HG03460 (cell line): ENCODE results near the gene IGFN1.
"Not testable (repeated sequence)": the region's sequence is repeated elsewhere in the genome, so short reads cannot be mapped to it uniquely, and the experiment has no call there.

Experiments used
- ATAC-seq: cut with Tn5 transposase; IDR thresholded peaks from one replicate; pipeline ENCODE4 v1.9.1; 2021; ENCODE audit not compliant: unreplicated experiment

IGFN1 gene

DNA sequence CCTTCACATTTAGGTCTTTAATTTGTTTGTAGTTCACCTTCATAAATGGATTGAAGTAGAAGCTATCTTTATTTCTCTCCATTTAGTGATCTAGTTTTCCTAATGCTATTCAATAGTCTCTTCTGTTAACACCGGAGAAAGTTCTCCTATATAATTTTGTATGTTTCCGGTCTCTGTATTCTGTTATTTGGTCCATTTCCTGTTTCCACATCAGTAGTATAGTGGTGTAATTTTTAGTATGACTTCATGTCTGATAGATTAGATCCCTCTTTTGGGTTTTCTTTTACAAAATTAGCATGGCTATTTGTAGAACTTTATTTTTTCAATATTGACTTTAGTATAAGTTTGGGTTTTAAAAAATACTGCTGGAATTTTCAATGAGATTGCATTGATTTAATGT, 51.1 kb downstream of the IGFN1 start:
- ATAC-seq, result no peak

DNA sequence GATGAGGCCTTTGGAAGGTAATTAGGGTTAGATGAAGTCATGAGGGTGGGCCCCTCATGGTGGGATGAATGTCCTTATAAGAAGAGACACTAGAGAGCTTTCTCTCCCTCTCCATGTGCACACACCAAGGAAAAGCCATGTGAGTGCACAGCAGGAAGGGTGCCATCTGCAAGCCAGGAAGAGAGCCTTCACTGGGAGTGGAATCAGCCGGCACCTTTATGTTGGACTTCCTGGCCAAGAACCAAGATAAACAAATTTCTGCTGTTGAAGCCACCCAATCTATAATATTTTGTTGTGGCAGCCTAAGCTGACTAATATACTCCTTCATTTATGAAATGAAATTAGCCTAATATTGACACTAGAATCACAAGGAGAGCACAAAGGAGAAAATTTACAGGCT, 54.5 kb downstream of the IGFN1 start:
- no peak for ATAC-seq

DNA sequence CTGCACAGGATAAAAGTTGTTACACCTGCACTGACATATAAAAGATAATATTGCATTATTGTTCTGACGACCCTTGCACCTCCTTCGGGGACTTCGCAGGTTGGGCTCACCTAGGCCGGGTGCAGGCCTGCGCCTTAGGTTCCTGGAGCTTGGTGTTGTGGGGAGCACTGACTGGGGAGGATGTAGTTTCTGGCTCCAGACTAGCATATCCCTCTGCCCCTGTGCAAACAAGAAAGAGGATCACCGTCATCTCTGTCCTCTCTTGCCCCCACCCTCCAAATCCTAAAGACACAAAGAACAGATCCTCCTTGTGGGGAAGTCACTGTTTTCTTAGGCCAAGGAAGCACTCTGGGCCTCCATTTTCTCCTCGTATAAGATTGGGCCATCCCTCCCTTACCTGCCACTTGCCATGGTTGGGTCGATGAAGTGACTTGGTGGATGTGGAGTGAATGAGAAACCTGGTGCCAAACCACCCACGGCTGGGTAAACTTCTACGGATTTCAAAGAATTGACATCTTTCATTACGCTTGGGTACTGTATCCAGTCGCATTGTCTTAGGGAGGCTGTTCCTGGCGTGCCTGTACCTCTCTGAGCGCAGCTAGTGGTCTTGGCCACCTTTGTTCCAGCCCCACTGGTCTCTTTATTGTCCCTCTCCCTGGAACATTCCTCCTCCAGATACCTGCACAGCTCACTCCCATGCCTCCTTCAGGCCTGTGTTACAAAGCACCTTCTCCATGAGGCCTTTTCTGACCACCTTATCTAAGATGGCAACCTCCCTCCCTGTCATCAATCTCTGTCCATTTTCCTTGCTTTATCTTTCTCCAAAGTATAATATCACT, 58.3 kb downstream of the IGFN1 start:
- ATAC-seq, result no peak

DNA sequence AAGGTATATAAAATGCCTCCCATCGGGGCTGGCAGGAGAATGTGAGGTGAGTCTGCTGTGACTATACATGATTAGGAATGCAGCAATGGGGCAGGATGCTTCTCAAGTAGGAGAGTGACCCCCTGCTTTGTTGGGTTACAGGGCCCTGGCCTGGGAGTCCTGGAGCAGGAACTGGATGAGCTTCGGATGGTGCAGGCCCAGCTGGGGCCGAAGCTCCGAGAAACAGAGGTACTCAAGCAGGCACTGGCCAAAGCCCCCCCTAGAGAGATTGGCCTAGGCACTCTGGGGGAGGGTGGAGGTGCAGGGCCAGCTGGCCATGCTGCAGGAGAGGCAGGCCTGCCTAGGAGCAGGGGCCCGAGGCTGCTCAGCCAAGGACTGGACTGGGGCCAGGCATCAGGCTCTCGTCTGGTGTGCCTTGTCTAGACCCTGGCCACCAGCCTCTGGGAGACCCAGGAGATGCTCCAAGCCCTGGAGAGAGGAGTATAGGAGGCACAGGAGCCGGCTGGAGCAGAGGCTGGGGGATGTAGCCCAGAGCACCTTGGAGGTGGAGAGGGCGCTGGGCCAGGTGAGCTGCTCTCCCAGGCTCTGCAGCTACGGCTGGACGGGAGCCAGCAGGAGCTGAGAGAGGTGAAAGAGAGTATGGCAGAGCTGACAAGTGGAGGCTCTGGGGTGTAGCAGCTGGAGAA, 59.8 kb downstream of the IGFN1 start:
- no peak for ATAC-seq

DNA sequence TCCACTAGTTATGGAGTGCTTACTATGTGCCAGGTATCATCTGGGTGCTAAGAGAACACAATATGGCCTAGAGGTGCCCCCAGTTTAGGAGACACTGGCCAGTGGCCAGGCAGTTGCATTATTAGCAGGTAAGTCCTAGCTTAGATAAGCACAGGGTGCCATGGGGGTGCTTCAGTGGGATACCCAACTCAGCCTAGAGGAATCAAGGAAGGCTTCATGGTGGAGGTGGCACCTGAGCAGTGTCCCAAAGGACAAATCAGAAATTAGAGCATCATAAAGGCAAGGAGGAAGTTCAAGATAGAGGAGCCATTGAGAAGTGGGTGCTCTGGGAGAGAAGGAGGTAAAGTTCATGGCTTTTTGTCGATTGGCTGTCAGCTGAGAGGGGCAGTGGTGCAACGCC, 60.8 kb downstream of the IGFN1 start:
- ATAC-seq, result no peak

DNA sequence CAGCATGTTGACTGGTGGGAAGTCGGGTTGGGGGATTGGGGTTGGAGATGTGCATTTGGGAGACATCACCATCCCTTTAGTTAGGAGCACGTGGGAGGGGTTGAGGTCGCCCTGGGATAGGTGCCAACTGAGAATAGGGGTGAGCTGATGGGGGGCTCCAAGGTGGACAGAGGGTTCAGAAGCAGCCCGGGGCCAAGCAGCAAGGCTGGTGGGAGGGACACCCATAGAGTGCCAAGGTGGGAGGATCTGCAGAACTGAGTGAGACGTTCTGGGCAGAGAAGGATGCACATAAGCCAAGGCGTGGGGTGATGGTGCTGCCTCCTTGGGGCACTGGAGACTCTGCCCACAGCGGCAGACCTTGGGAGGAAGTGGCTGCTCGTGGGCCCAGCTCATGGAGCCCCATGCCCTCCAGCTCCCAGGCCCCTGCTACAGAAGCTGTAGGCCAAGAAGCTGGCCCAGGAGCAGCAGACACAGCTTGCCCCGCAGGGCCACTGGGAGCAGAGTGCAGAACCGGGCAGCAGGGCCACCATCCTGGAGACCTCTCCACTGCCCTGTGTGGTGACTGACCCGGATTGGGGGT, 61.3 kb downstream of the IGFN1 start:
- no peak for ATAC-seq

DNA sequence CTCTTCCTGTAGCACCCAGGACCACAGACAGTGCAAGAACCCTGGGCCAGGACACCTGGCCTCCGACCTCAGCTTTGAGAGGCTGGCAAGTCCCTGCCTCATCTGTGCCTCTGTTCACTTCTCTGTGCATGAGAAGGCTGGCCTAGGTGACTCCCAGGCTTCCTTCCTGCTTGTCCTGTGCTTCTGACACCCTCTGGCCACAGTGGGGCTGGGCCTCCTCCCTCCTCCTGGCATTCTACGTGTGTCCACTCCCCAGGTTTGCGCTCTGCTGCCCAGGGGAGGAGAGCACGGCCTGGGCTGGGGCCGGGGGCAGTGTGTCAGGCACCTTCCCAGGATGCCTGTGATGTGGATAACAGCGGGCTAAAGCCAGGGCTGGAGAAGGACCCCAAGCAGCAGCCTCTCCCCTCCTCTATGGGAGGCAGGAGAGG, 62.3 kb downstream of the IGFN1 start:
- no peak for ATAC-seq

DNA sequence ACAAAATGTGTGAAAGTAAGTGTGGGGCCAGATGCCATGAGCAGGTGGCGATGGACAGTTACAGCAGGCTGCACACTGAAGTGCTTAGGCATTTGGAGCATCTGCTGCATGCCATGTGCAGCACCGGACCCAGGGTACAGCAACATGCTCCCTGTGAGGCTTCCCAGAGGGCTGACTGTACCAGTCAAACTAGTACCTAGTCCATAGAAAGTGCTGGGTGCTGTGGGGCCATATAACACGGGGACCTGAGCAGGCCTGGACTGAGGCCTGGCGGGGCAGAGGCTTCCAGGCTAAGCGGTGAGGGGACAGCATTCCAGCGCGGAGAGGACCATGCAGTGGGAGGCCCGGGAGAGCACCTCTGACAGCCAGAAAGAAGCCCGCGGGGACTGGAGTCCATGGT, 62.8 kb downstream of the IGFN1 start:
- no peak for ATAC-seq

DNA sequence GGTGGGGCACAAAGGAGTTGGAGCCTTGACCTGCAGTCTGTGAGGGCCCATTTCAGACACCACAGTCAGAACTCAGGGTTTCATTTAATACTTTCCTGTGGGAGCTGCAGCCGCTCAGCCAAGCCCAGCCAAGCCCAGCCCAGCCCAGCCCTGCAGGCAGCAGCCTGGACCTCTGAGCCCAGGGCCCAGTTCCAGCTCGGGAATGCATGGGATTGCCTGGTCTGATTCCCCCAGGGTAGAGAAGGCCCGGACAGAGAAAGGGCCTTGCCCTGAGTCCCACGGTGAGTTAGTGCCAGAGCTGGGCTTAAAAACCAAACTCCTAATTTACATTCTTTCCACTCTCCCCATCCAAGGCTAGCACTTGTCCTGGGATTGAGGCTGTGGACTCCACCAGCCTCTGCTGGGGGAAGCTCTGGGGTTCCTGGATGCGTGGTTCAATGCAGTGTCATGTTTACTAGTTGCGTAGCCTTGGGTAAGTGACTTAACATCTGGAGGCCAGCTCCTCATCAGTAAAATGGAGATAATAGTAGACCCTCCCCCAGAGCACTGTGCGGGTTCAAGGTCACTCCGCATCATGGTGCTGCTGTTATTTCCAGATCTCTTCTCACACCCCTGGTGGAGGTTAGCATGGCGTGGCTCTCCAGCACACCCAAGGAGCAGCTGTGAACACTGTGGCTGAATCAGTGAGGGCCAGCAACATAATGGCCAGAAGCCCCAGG, 63.4 kb downstream of the IGFN1 start:
- ATAC-seq, result no peak

DNA sequence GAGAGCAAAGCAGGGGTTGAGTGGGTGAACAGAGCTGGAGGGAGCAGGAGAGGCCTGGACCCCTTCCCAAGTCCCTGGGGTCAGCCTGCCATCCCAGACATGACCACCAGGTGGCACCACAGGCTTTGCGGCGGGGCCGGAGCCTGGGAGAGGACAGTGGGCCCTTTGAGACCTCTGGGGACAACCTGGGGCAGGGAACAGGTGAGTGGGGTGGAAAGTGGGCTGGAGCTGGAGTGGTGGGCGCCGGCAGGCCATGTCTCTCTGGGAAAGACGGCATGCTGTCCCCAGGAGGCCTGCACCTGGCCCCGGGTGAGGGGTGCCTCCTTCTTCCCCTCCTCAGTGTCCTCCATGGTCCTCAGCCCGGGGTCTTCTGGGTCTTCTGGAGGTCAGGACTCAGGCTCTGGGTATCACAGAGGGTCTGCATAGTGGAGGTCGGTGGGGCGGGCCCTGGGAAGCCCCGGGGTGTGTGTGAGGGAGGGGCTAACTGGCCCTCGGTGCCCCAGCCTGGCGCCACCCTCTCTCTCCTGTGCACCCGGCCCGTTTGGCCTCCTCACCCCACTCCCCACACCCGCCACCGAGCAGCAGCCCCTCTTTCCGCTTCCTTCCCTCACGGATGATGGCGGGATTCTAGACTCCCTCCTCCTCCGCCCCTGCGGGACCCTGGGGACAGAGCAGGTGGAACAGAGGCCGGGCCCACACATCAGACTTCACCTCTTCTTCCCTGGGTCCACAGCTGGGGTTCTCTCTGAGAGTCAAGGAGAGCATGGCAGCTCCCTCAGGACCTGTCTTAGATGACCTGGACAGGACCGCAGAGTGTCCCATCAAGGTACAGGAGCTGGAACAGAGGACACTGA, 64.2 kb downstream of the IGFN1 start:
- no peak for ATAC-seq

DNA sequence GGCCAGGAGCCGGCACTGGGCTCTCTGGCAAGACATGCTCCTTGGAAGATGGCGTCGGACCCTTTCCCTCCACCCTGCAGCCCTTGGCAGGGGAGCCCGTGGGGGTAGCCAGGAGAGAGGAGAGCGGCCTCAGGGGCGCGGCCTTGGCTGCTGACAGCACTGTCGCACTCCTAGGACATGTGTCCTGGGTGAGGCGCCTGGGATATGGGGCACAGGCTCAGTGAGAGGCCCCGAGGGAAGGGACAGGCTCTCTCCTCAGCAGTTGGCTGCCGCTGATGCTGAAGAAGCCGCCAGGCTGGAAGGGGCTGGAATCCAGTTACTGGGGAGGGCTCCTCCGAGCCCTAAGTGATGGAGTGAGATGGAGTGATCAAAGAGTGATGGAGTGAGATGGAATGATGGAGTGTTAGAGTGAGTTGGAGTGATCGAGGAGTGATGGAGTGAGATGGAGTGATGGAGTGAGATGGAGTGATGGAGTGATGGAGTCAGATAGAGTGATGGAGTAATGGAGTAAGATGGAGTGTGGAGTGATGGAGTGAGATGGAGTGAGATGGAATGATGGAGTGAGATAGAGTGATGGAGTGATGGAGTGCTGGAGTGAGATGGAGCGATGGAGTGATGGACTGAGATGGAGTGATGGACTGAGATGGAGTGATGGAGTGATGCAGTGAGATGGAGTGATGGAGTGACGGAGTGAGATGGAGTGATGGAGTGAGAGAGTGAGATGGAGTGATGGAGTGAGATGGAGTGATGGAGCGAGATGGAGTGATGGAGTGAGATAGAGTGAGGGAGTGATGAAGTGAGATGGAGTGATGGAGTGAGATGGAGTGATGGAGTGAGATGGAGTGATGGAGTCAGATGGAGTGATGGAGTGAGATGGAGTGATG, 65.1 kb downstream of the IGFN1 start:
- no peak for ATAC-seq

DNA sequence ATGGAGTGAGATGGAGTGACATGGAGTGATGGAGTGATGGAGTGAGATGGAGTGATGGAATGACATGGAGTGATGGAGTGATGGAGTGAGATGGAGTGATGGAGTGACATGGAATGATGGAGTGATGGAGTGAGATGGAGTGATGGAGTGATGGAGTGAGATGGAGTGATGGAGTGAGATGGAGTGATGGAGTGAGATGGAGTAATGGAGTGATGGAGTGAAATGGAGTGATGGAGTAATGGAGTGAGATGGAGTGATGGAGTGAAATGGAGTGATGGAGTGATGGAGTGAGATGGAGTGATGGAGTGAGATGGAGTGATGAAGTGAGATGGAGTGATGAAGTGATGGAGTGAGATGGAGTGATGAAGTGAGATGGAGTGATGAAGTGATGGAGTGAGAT, 67.5 kb downstream of the IGFN1 start:
- not testable (repeated sequence) for ATAC-seq

DNA sequence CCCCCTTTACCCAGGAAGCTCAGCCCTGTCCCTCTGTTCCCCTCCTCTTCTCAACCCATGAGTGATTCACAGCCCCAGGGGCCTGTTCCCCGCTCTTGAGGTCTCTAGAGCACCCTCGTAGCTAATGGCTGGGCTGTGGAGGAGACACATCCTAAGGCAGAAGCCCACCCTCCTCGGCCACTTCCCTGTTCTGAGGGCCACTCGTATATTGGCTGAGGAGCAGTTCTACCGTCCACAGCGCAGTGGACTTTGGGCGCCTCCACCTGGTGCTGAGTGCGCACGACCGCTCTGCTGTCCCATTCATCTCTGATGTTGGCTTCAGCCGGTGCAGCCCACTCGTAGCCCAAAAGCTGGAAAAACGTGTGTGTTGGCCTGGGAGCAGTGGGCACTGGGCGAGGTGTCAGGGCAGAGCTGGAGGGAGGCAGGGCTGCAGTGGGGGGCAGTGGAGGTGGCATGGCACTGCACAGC, 68.2 kb downstream of the IGFN1 start:
- ATAC-seq, result no peak

DNA sequence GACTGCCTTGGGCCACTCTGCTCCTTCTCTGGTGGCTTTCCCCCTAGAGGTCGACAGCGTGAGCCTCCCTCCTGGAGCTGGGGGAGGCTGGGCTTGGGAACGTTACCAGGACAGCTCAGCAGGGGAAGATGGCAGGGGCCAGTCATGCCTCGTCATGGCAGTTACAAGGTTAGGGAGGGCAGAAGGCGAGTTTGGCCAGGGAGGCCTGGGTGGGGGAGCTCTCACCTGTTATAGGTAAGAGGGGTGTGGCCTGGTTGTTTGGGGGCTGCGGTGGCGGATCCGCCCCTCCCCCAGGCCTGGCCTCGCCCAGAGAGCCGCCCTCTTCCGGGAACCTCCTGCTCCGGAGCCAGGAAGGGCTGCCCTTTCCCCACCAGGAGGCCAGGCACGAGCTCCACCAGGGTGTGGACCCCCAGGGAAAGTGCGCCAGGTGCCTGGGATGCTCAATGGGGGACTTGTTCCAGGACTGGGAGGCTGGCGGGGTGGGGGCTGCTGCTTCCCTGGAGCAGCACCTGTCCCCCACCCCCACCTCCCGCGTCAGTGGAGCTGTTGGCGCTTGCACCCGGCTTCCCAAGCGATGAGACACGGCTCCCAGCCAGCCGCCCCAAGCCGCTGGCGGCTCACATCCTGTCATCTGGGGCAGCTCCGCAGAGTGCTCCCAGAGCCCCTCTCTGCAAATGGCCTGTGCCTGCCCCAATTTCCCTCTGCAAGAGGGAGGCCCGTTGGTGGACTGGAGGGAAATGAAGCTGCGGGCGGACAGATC, 69.0 kb downstream of the IGFN1 start:
- no peak for ATAC-seq

DNA sequence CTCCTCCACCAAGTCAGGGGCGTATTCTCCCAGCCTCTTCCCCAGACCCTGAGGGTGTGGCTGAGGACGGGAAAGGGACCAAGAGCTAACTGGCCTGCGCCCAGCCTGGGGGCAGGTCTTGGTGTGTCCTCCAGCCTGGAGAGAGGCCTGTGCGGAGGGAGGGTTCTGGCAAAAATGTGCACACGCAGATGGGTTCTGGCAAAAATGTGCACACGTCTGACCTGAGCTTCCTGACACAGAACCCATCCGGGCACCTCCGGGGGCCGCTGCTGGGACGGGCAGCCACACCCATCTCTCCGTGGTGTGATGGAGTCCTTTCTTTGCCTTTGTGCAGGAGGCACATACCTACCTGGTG, 69.6 kb downstream of the IGFN1 start:
- no peak for ATAC-seq

DNA sequence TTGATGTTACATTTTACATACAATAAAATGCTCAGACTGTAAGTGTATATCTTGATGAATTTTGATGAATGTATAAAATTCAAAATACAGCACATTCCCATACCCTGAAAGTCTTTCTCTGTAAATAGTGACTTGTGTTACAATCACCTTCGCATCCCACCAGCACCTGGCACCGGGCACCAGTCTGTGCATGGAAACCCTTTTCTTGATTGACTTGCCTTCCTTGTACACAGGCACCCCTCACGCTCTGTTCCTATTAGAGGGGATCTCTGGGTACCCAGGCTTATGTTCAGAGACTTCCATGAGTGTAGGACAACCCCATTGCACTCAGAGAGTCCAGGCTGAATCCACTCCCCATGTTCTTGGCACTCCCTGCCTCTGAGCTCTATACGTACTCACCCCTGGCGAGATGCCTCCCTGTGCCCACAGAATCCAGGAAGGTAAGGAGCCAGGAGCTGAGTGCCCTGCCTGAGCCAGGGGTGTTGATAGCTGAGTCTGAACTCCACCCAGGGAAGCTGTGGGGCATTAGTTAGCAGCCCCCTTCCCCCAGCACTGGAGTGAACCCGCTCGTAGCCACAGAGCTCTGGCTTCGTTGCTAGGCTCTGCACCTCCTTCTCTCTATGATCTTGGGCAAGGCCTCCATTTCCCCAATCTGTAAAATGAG, 70.2 kb downstream of the IGFN1 start:
- ATAC-seq, result no peak

DNA sequence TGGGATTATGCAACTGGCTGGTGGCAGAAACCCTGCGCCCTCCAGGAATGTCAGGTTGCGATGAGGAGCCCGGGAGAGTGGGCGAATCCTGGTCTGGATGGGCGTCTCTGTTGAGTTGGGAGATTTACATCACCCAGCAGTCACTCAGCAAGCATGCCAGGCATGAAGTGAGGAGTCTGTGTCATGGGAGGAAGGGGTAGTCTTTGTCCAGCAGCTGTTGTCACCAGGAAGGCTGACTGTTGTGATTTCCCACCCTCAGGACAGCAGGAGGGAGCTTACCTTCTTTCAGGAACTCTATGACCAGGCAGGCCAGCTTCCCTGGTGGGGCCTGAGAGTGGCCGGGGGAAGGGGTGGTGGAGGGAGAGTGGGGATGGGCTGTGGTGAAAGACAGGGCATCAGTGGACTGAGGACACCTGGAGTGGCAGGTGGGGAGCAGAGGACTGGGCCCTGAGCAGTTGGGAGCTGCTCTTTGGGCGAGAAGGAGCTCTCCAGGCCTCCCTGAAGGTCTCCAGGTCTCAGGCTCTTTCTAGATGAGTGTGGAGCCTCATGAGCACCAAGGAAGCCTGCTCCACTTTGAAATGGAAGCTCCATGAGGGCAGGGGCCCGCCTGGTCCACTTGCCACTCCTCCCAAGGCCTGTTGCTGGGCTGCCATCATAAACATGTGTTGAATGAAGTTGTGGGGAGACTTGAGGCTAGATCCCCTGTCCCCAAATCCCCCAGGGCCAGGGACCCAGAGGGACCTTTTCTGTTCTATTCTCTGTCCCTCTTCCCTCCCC, 71.3 kb downstream of the IGFN1 start:
- no peak for ATAC-seq
